GM10847 (cell line): ENCODE data around the gene OR2T6.

Experiments used
- POLR2A ChIP-seq: IDR thresholded peaks from 2 replicates; pipeline ENCODE4 v1.6.1; 2011; ENCODE audit not compliant: insufficient read length; ENCODE audit errors: extremely low read depth

Gene OR2T6

DNA sequence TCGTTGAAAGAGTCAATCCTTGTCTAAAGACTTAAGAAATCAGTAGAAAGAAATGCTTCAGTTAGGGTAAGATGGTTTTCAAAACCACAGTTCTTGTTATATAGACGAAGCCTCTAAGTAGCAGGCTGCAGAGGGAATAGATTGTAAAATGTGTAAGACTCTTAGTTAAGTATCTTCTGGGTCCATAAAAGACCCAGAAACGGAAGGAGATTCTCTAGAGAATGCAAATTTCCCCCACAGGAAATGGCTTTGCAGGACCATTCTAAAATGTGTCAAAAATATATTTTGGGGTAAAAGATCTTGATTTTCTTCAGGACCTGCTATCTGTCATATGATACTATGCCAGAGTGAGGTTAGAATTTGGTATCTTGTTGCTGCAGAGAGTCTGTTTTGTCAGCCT lies 40.7 kb downstream of the OR2T6 start:
- TF ChIP-seq POLR2A = no peak

DNA sequence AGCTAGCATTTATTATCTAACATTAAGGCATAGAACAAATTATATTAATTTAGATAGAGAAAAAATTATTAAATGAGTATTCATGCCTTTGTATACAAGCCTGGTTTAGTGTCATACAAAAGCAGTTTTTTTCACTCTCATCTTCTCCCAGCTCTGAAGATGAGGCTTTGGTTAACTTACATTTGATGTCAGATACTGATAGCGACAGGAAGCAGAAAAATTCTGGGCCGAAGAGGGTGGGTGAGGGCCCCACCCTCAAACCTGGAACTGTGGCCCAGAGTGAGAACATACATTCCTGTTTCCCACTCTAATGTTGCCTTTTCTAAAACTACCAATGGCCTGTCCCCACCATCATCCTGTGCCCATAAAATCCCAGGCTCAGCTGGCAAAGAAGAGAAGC lies 42.3 kb downstream of the OR2T6 start:
- no peak for TF ChIP-seq POLR2A

DNA sequence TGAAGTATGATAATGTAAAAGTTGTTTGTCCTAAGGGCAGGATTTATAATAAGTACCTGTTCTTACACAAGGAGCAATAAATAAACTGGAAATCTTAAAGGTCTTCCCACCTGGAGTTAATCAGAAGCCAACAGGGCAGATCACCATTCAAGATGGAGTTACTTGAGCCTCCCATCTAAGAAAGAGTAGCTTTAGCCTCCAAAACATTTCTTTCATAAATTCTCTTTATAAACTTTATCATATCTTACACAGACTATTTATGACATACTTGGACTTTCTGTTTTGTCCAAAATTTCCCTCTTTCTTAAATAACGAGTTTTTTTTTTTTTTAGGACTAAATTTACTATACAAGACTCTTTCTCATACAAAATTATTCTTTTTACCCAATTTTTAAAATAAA lies 45.8 kb downstream of the OR2T6 start:
- TF ChIP-seq POLR2A = no peak
